Kidney epithelial cell (primary cell): ENCODE measurements around the gene KRTAP2-3. TPM values are rescaled to one million over a fixed set of nuclear protein-coding genes. Genes with fewer than 3 reads are reported as not detected.

Experiments used
- DNase-seq: peaks from one replicate; pipeline ENCODE4 v3.0.0-alpha.2; 2010; ENCODE audit warnings: low read depth
- H3K27me3 ChIP-seq: 2 replicates; pipeline ENCODE4 v1.6.0; 2011; ENCODE audit warnings: low read length; ENCODE audit not compliant: control insufficient read depth, insufficient read depth
- H3K36me3 ChIP-seq: 2 replicates; pipeline ENCODE4 v1.5.1; 2011; ENCODE audit warnings: low read length; ENCODE audit not compliant: control insufficient read depth, insufficient read depth
- H3K4me3 ChIP-seq: 2 replicates; pipeline ENCODE4 v1.5.1; 2011; ENCODE audit warnings: low read depth, mild to moderate bottlenecking, control low read depth, low read length
- CTCF ChIP-seq: IDR thresholded peaks from 2 replicates; pipeline ENCODE4 v1.5.1; 2011; ENCODE audit warnings: mild to moderate bottlenecking, moderate library complexity, low read length, control low read depth, inconsistent platforms; ENCODE audit not compliant: insufficient read depth, poor library complexity, severe bottlenecking
- total RNA-seq: library from RNA; depleted of rRNA; stranded (reverse); fragments of >200 nt; gene quantifications from 2 replicates; pipeline ENCODE4 v1.2.3, GENCODE V29; 2015

KRTAP2-3 gene
- total RNA-seq, 1 donor from 2014 or later: 4.3 TPM

GRCh38 chr17:41012326-41013120, 47.4 kb downstream of the KRTAP2-3 start:
- Histone ChIP-seq H3K36me3 (no peaks in the 10 kb centered on the region), H3K27me3 (no peaks in the 10 kb centered on the region), H3K4me3 (no peak overlapping the region)
- no peak for TF ChIP-seq CTCF
- no peak for DNase-seq

GRCh38 chr17:41010441-41010840, 49.5 kb downstream of the KRTAP2-3 start:
- no peak for TF ChIP-seq CTCF
- H3K4me3 ChIP-seq: no peak overlapping the region
- H3K36me3 ChIP-seq: no peaks in the 10 kb centered on the region

GRCh38 chr17:41009936-41010335, 50.0 kb downstream of the KRTAP2-3 start:
- no peak for DNase-seq

More at GRCh38 chr17:41010441-41010840, 49.5 kb downstream of the KRTAP2-3 start:
- no peaks in the 10 kb centered on the region for H3K27me3 ChIP-seq
- no peak for DNase-seq

GRCh38 chr17:41009301-41009760, 50.6 kb downstream of the KRTAP2-3 start:
- H3K36me3 ChIP-seq: no peaks in the 10 kb centered on the region
- TF ChIP-seq CTCF: no peak
- no peak for DNase-seq

More at GRCh38 chr17:41009936-41010335, 50.0 kb downstream of the KRTAP2-3 start:
- H3K4me3 ChIP-seq: no peak overlapping the region
- H3K27me3 ChIP-seq: no peaks in the 10 kb centered on the region
- TF ChIP-seq CTCF: no peak
- H3K36me3 ChIP-seq: no peaks in the 10 kb centered on the region

More at GRCh38 chr17:41009301-41009760, 50.6 kb downstream of the KRTAP2-3 start:
- Histone ChIP-seq H3K27me3 (no peaks in the 10 kb centered on the region), H3K4me3 (no peak overlapping the region)

Other genes starting within 250 kb of the KRTAP2-3 start
- 24.5 and 29.9 TPM in 2 replicates for gene KRT10, start 237.5 kb downstream of the KRTAP2-3 start, total RNA-seq
- not detected in 2 replicates for gene KRT12, start 192.9 kb downstream of the KRTAP2-3 start, total RNA-seq
- gene KRT20, start 174.9 kb downstream of the KRTAP2-3 start, total RNA-seq: not detected in 2 replicates
- 24.2 and 25.9 TPM in 2 replicates for gene KRT23, start 122.5 kb downstream of the KRTAP2-3 start, total RNA-seq
- gene KRT39, start 93.2 kb downstream of the KRTAP2-3 start, total RNA-seq: not detected in 2 replicates
- not detected in 2 replicates for gene KRT40, start 75.8 kb downstream of the KRTAP2-3 start, total RNA-seq
- not detected in 2 replicates for gene KRTAP3-3, start 66.0 kb downstream of the KRTAP2-3 start, total RNA-seq
- not detected in 2 replicates for gene KRTAP3-2, start 60.2 kb downstream of the KRTAP2-3 start, total RNA-seq
- not detected in 2 replicates for gene KRTAP3-1, start 51.0 kb downstream of the KRTAP2-3 start, total RNA-seq
- not detected in 2 replicates for gene KRTAP1-5, start 32.9 kb downstream of the KRTAP2-3 start, total RNA-seq
- not detected in 2 replicates for gene KRTAP1-4, start 29.9 kb downstream of the KRTAP2-3 start, total RNA-seq
- not detected in 2 replicates for gene KRTAP1-3, start 25.2 kb downstream of the KRTAP2-3 start, total RNA-seq
- not detected in 2 replicates for gene KRTAP1-1, start 18.7 kb downstream of the KRTAP2-3 start, total RNA-seq
- not detected in 2 replicates for gene KRTAP2-1, start 12.8 kb downstream of the KRTAP2-3 start, total RNA-seq
- not detected in 2 replicates for gene KRTAP2-2, start 4.9 kb downstream of the KRTAP2-3 start, total RNA-seq
- gene KRTAP2-4, start 5.8 kb upstream of the KRTAP2-3 start, total RNA-seq: not detected in 2 replicates
- gene KRTAP4-7, start 24.0 kb upstream of the KRTAP2-3 start, total RNA-seq: not detected in 2 replicates
- not detected in 2 replicates for gene KRTAP4-8, start 38.0 kb upstream of the KRTAP2-3 start, total RNA-seq
- not detected in 2 replicates for gene KRTAP4-16, start 42.1 kb upstream of the KRTAP2-3 start, total RNA-seq
- gene KRTAP4-9, start 45.3 kb upstream of the KRTAP2-3 start, total RNA-seq: not detected in 2 replicates
- gene KRTAP4-11, start 58.3 kb upstream of the KRTAP2-3 start, total RNA-seq: not detected in 2 replicates
- gene KRTAP4-12, start 64.1 kb upstream of the KRTAP2-3 start, total RNA-seq: not detected in 2 replicates
- gene KRTAP4-6, start 80.4 kb upstream of the KRTAP2-3 start, total RNA-seq: not detected in 2 replicates
- gene KRTAP4-5, start 89.7 kb upstream of the KRTAP2-3 start, total RNA-seq: not detected in 2 replicates
- gene KRTAP4-4, start 100.6 kb upstream of the KRTAP2-3 start, total RNA-seq: not detected in 2 replicates
- not detected in 2 replicates for gene KRTAP4-3, start 108.1 kb upstream of the KRTAP2-3 start, total RNA-seq
- gene KRTAP4-2, start 118.1 kb upstream of the KRTAP2-3 start, total RNA-seq: not detected in 2 replicates
- not detected in 2 replicates for gene KRTAP4-1, start 124.8 kb upstream of the KRTAP2-3 start, total RNA-seq
- not detected in 2 replicates for gene KRTAP9-1, start 129.8 kb upstream of the KRTAP2-3 start, total RNA-seq
- gene KRTAP9-2, start 166.5 kb upstream of the KRTAP2-3 start, total RNA-seq: not detected in 2 replicates
- gene KRTAP9-3, start 172.3 kb upstream of the KRTAP2-3 start, total RNA-seq: not detected in 2 replicates
- gene KRTAP9-8, start 177.9 kb upstream of the KRTAP2-3 start, total RNA-seq: not detected in 2 replicates
- gene KRTAP9-4, start 189.6 kb upstream of the KRTAP2-3 start, total RNA-seq: not detected in 2 replicates
- gene KRTAP9-9, start 195.3 kb upstream of the KRTAP2-3 start, total RNA-seq: not detected in 2 replicates
- not detected in 2 replicates for gene KRTAP9-6, start 205.3 kb upstream of the KRTAP2-3 start, total RNA-seq
- not detected in 2 replicates for gene KRTAP9-7, start 215.6 kb upstream of the KRTAP2-3 start, total RNA-seq
- gene KRTAP29-1, start 242.7 kb upstream of the KRTAP2-3 start, total RNA-seq: not detected in 2 replicates
- not detected in 2 replicates for gene KRTAP16-1, start 249.2 kb upstream of the KRTAP2-3 start, total RNA-seq